OCI-LY7 (cell line): ENCODE data around the gene SAT2. TPM values are rescaled to one million over a fixed set of nuclear protein-coding genes. Genes with fewer than 3 reads are reported as not detected.

Experiments used
- BruUV-seq: library from RNA; stranded (reverse); fragments of 400-500 nt; replicated peaks from 2 replicates; lab custom pipeline; 2021; lab: Mats Ljungman, UMichigan
- CTCF ChIA-PET: fragments of 300-600 bp; sonication (Branson Sonifier 250); formaldehyde crosslinking; loops from one replicate; lab custom pipeline; 2022; ENCODE audit warnings: antibody characterized with exemption; ENCODE audit not compliant: unreplicated experiment; lab: Charles Lee
- POLR2A ChIA-PET: fragments of 300-600 bp; sonication (Branson Sonifier 250); formaldehyde crosslinking; loops from one replicate; lab custom pipeline; 2022; ENCODE audit warnings: antibody characterized with exemption; lab: Charles Lee
- DNase-seq: peaks from one replicate; pipeline ENCODE4 v3.0.0-alpha.2; 2015; ENCODE audit warnings: low spot score
- H2AFZ ChIP-seq: fragments of 200-600 bp; sonication (generic), shearing (Covaris generic); 2 replicates; pipeline ENCODE4 v1.6.1; 2014; ENCODE audit warnings: mild to moderate bottlenecking, antibody characterized with exemption, low read length, moderate library complexity
- H3K27ac ChIP-seq: fragments of 200-600 bp; sonication (generic); 2 replicates; pipeline ENCODE4 v1.5.1; 2014; ENCODE audit warnings: mixed run types, low read depth, mild to moderate bottlenecking, moderate library complexity, low read length, inconsistent platforms; ENCODE audit not compliant: poor library complexity, severe bottlenecking
- H3K36me3 ChIP-seq: fragments of 200-600 bp; sonication (generic); 2 replicates; pipeline ENCODE4 v1.6.1; 2014; ENCODE audit warnings: mild to moderate bottlenecking, antibody characterized with exemption, low read length, moderate library complexity, mixed read lengths; ENCODE audit not compliant: insufficient read depth
- H3K4me1 ChIP-seq: fragments of 200-600 bp; sonication (generic); 2 replicates; pipeline ENCODE4 v1.5.1; 2014; ENCODE audit warnings: mild to moderate bottlenecking, low read length; ENCODE audit not compliant: insufficient read depth, poor library complexity, severe bottlenecking
- H3K4me2 ChIP-seq: fragments of 200-600 bp; sonication (generic); 2 replicates; pipeline ENCODE4 v1.6.1; 2014; ENCODE audit warnings: mild to moderate bottlenecking, low read length
- H3K4me3 ChIP-seq: fragments of 200-600 bp; sonication (generic); 2 replicates; pipeline ENCODE4 v1.5.1; 2014; ENCODE audit warnings: mild to moderate bottlenecking, low read depth, low read length; ENCODE audit not compliant: poor library complexity, severe bottlenecking
- H3K79me2 ChIP-seq: fragments of 200-600 bp; sonication (generic); 2 replicates; pipeline ENCODE4 v1.6.1; 2016; ENCODE audit warnings: low read depth, mild to moderate bottlenecking, low read length, moderate library complexity, mixed read lengths; ENCODE audit not compliant: insufficient read depth
- H3K9me2 ChIP-seq: fragments of 200-600 bp; sonication (generic); 2 replicates; pipeline ENCODE4 v1.6.1; 2016; ENCODE audit warnings: mild to moderate bottlenecking, low read length, mixed read lengths; ENCODE audit not compliant: insufficient read depth
- H3K9me3 ChIP-seq: fragments of 200-600 bp; sonication (generic); 2 replicates; pipeline ENCODE4 v1.6.1; 2014; ENCODE audit warnings: mild to moderate bottlenecking, mixed run types, low read length, mixed read lengths
- H4K20me1 ChIP-seq: fragments of 200-600 bp; sonication (generic); 2 replicates; pipeline ENCODE4 v1.6.1; 2014; ENCODE audit warnings: mild to moderate bottlenecking, antibody characterized with exemption, low read length, moderate library complexity, mixed read lengths; ENCODE audit not compliant: insufficient read depth
- EZH2phosphoT487 ChIP-seq: fragments of 200-600 bp; sonication (generic); IDR thresholded peaks from 2 replicates; pipeline ENCODE4 v1.6.1; 2018; ENCODE audit warnings: low read depth, borderline replicate concordance, mild to moderate bottlenecking, mixed run types, antibody characterized with exemption, low read length, moderate library complexity, mixed read lengths
- intact Hi-C: fragments of 100-400 bp; cut with micrococcal nuclease; formaldehyde crosslinking; loops from one replicate; pipeline ENCODE4 v1.10.0; 2022; ENCODE audit not compliant: unreplicated experiment
- total RNA-seq, 2 experiments: library from RNA; depleted of rRNA in 1 of 2; stranded (reverse); fragments of >200 nt in 1 of 2; shearing (Covaris generic) in 1 of 2; gene quantifications; 2 replicates each; pipeline ENCODE4 v1.2.3, GENCODE V29; 2014 to 2022
- TF ChIP-seq, protein P1 (sequence below): fragments of 200-600 bp; sonication (generic); conservative IDR thresholded peaks from 2 replicates; pipeline ENCODE4 v1.5.1; 2014; ENCODE audit warnings: mild to moderate bottlenecking, antibody characterized with exemption, low read length, moderate library complexity, mixed read lengths

SAT2 gene
- total RNA-seq, 2 experiments from 2014 or later = 16.9 to 37.3 TPM

DNA sequence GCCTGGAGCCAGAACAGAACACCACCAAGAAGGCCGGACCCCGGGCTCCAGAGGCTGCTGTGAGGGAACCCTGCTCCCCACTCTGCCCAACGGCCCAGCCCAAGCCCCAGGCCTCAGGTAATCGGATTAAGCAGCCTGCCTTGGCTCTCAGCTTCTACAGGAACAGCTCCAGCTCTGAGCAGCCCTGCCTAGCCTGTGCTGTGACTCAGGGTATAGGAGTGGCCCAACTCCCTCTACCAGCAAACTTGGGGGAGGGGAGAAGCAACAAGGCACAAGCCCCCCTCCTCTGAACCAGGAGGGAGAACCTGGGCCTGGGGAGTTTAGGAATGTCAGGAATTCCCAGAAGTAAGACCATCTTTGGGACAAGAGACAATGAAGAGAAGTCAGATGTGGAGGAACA lies 36.9 kb downstream of the SAT2 start:
- CTCF ChIA-PET = no interaction called here
- Histone ChIP-seq H2AFZ (no peak overlapping the region), H3K4me1 (no peaks in the 10 kb centered on the region), H3K9me3 (no peaks in the 10 kb centered on the region), H3K27ac (no peak overlapping the region), H3K4me2 (no peak overlapping the region), H4K20me1 (no peaks in the 10 kb centered on the region), H3K36me3 (peaks cover 89% of the 10 kb centered on the region), H3K9me2 (no peaks in the 10 kb centered on the region), H3K4me3 (no peak overlapping the region), H3K79me2 (no peaks in the 10 kb centered on the region)
- BruUV-seq = no TSS peak
- no peak for TF ChIP-seq EZH2phosphoT487
- TF ChIP-seq, protein P1, sequence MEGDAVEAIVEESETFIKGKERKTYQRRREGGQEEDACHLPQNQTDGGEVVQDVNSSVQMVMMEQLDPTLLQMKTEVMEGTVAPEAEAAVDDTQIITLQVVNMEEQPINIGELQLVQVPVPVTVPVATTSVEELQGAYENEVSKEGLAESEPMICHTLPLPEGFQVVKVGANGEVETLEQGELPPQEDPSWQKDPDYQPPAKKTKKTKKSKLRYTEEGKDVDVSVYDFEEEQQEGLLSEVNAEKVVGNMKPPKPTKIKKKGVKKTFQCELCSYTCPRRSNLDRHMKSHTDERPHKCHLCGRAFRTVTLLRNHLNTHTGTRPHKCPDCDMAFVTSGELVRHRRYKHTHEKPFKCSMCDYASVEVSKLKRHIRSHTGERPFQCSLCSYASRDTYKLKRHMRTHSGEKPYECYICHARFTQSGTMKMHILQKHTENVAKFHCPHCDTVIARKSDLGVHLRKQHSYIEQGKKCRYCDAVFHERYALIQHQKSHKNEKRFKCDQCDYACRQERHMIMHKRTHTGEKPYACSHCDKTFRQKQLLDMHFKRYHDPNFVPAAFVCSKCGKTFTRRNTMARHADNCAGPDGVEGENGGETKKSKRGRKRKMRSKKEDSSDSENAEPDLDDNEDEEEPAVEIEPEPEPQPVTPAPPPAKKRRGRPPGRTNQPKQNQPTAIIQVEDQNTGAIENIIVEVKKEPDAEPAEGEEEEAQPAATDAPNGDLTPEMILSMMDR = no peak
- intact Hi-C loops = no loop called here
- POLR2A ChIA-PET = no interaction called here
- DNase-seq = no peak

DNA sequence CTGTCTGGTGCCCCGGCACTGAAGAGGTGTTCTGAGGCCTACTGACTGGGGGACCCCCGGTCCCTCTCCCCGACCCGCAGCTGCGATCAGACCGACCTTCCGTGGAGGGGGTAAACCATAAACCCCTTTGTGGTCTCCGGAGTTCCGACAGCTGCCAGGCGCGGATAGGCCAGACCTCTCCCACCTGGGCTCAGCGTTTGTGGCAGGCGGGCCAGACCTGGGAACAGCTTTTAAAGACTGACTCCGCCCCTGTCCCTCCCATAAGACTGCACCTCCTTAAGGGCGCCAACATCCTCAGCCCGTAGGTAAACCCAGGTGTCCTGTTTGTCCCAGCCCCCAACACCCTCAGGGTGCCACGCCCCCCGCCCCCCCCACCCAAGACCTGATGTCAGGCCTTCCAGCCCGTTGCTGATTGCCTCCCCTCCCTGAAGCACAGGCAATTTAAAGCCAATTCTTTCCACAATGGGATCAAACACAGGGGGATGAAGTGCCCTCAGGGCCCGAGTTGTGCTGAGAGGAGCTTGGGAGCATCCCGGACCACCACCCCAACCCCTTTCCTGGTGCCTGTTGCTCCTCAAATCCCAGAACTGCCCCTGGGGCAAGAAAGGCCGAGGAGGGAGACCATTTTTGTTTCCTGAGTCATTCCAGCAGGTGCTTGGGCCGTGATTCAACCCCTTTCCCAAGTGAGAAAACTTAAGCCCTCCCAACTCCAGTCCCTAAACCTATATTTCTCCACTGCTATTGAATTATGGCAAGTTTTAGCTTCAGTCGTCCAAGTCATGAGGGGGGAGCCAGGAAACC lies 37.5 kb downstream of the SAT2 start, which contains the start of gene SOX15:
TSS of gene SOX15 (minus strand) at position 204 of the 801 bp plus-strand sequence. CDS start 418 bp downstream, outside the sequence.
- Histone ChIP-seq H3K27ac (no peak within 1 kb of the TSS), H3K79me2 (no peaks in the 10 kb centered on the region), H3K4me1 (peaks cover 1% of the 10 kb centered on the region), H2AFZ (no peak within 1 kb of the TSS), H3K9me3 (no peaks in the 10 kb centered on the region), H3K4me3 (no peak within 1 kb of the TSS), H4K20me1 (no peaks in the 10 kb centered on the region), H3K9me2 (no peaks in the 10 kb centered on the region), H3K4me2 (no peak within 1 kb of the TSS), H3K36me3 (peaks cover 85% of the 10 kb centered on the region)
- CTCF ChIA-PET = interaction anchor here (1.0 kb wide), 1 partner anchor 76 kb away, joined by 3 read pairs; no protein-coding TSS in a partner anchor
- DNase-seq = no peak
- POLR2A ChIA-PET = no interaction called here
- intact Hi-C loops = no loop called here
- TF ChIP-seq EZH2phosphoT487 = no peak
- TF ChIP-seq, protein P1 = no peak
- no TSS peak for BruUV-seq
